HCT116 (cell line): ENCODE measurements around the gene BBX. TPM values are rescaled to one million over a fixed set of nuclear protein-coding genes. Genes with fewer than 3 reads are reported as not detected.

Source experiments
- ATAC-seq: fragments of 200-7000 bp; cut with Tn5 transposase; 2 replicates; pipeline ENCODE4 v1.9.1; 2020; ENCODE audit warnings: mild to moderate bottlenecking, moderate library complexity
- BruUV-seq: library from RNA; stranded (reverse); fragments of 400-500 nt; replicated peaks from 2 replicates; lab custom pipeline; 2021; lab: Mats Ljungman, UMichigan
- CTCF ChIA-PET: fragments of 300-600 bp; sonication (Branson Sonifier 250); formaldehyde crosslinking; loops from one replicate; lab custom pipeline; 2021; ENCODE audit warnings: antibody characterized with exemption; lab: Charles Lee
- POLR2A ChIA-PET: fragments of 300-600, 350-600 bp; sonication (Branson Sonifier 250); formaldehyde crosslinking; loops from one replicate; lab custom pipeline; 2021; ENCODE audit warnings: antibody characterized with exemption; lab: Charles Lee
- RAD21 ChIA-PET, 2 experiments: fragments of 300-600 bp; sonication (Branson Sonifier 250); formaldehyde crosslinking; loops; one replicate each; lab custom pipeline; 2023; ENCODE audit warnings: low total read pairs in 2 of 2; ENCODE audit not compliant: uncharacterized antibody in 2 of 2, unreplicated experiment in 2 of 2, low non-redundant PET in 1 of 2; lab: Charles Lee
- DNase-seq: peaks from one replicate; pipeline ENCODE4 v3.0.0-alpha.2; 2010; ENCODE audit warnings: low read depth, low spot score
- H2AFZ ChIP-seq: fragments of 200-600 bp; shearing (Covaris generic), sonication (generic); 2 replicates; pipeline ENCODE4 v1.6.1; 2017; ENCODE audit warnings: low read depth, mixed run types, mixed read lengths, antibody characterized with exemption, low read length; ENCODE audit not compliant: poor library complexity, severe bottlenecking
- H3K27ac ChIP-seq: 2 replicates; pipeline ENCODE4 v1.5.1; 2012; ENCODE audit warnings: low read depth, low read length
- H3K27me3 ChIP-seq: fragments of 200-600 bp; sonication (generic); 2 replicates; pipeline ENCODE4 v1.6.1; 2016; ENCODE audit warnings: mixed run types, low read length, mixed read lengths; ENCODE audit not compliant: insufficient read depth
- H3K36me3 ChIP-seq, 2 experiments: fragments of 200-500 bp in 1 of 2; fragments of 200-600 bp in 1 of 2; sonication (Bioruptor generic) in 1 of 2; sonication (generic) in 1 of 2; 2 replicates each; pipeline versions ENCODE4 v1.5.1 to v1.6.1; 2014 to 2016; ENCODE audit warnings: low read length in 2 of 2, inconsistent platforms in 1 of 2, mixed read lengths in 1 of 2, mixed run types in 1 of 2; ENCODE audit not compliant: insufficient read depth in 2 of 2, control insufficient read depth in 1 of 2
- H3K4me1 ChIP-seq, 2 experiments: fragments of 200-600 bp in 1 of 2; sonication (generic) in 1 of 2; 2 replicates each; pipeline versions ENCODE4 v1.5.1 to v1.6.1; 2012 to 2017; ENCODE audit warnings: low read length in 2 of 2, inconsistent platforms in 1 of 2, mild to moderate bottlenecking in 1 of 2, mixed read lengths in 1 of 2, mixed run types in 1 of 2, moderate library complexity in 1 of 2; ENCODE audit not compliant: insufficient read depth in 2 of 2, control insufficient read depth in 1 of 2
- H3K4me2 ChIP-seq: fragments of 200-600 bp; sonication (generic); 2 replicates; pipeline ENCODE4 v1.6.1; 2017; ENCODE audit warnings: mixed run types, low read length, mixed read lengths
- H3K4me3 ChIP-seq, 2 experiments: fragments of 200-600 bp in 1 of 2; sonication (generic) in 1 of 2; replicated peaks in 1 of 2; 2 replicates each; pipeline ENCODE4 v1.5.1; 2011 to 2016; ENCODE audit warnings: low read length in 2 of 2, control low read depth in 1 of 2, low read depth in 1 of 2, mild to moderate bottlenecking in 1 of 2, mixed read lengths in 1 of 2, mixed run types in 1 of 2
- H3K79me2 ChIP-seq: fragments of 200-600 bp; sonication (generic); 2 replicates; pipeline ENCODE4 v1.6.1; 2017; ENCODE audit warnings: mild to moderate bottlenecking, mixed run types, low read length, moderate library complexity, mixed read lengths; ENCODE audit not compliant: insufficient read depth
- H3K9ac ChIP-seq: fragments of 200-600 bp; sonication (generic); 2 replicates; pipeline ENCODE4 v1.6.1; 2016; ENCODE audit warnings: low read length, mixed read lengths
- H3K9me2 ChIP-seq: fragments of 200-600 bp; sonication (generic), shearing (Covaris generic); 2 replicates; pipeline ENCODE4 v1.6.1; 2017; ENCODE audit warnings: mixed run types, mild to moderate bottlenecking, moderate library complexity; ENCODE audit not compliant: insufficient read depth
- H3K9me3 ChIP-seq, 2 experiments: fragments of 200-500 bp in 1 of 2; fragments of 200-600 bp in 1 of 2; sonication (Bioruptor generic) in 1 of 2; sonication (generic) in 1 of 2; 2 replicates each; pipeline ENCODE4 v1.6.1; 2014 to 2017; ENCODE audit warnings: low read length in 2 of 2, mixed read lengths in 2 of 2, inconsistent platforms in 1 of 2, low read depth in 1 of 2, mild to moderate bottlenecking in 1 of 2, mixed run types in 1 of 2, moderate library complexity in 1 of 2; ENCODE audit not compliant: control insufficient read depth in 1 of 2, insufficient read depth in 1 of 2
- H4K20me1 ChIP-seq: fragments of 200-600 bp; sonication (generic), shearing (Covaris generic); 2 replicates; pipeline ENCODE4 v1.6.1; 2017; ENCODE audit warnings: mixed run types, mild to moderate bottlenecking, moderate library complexity; ENCODE audit not compliant: insufficient read depth
- CBX3 ChIP-seq: IDR thresholded peaks from 2 replicates; pipeline ENCODE4 v1.6.1; 2012; ENCODE audit warnings: low read depth
- EGR1 ChIP-seq: IDR thresholded peaks from 2 replicates; pipeline ENCODE4 v1.6.1; 2012; ENCODE audit warnings: low read depth
- EZH2 ChIP-seq: fragments of 200-600 bp; sonication (generic); IDR thresholded peaks from 2 replicates; pipeline ENCODE4 v1.6.1; 2017; ENCODE audit warnings: antibody characterized with exemption, mixed run types
- EZH2phosphoT487 ChIP-seq: fragments of 200-600 bp; IDR thresholded peaks from 2 replicates; pipeline ENCODE4 v1.6.1; 2018; ENCODE audit warnings: antibody characterized with exemption, borderline replicate concordance
- FOSL1 ChIP-seq: IDR thresholded peaks from 2 replicates; pipeline ENCODE4 v1.6.1; 2012; ENCODE audit warnings: low read depth
- JUND ChIP-seq: IDR thresholded peaks from 2 replicates; pipeline ENCODE4 v1.6.1; 2012
- POLR2A ChIP-seq: IDR thresholded peaks from 2 replicates; pipeline ENCODE4 v1.7.0; 2011; ENCODE audit warnings: borderline replicate concordance; ENCODE audit not compliant: insufficient read depth, insufficient read length; ENCODE audit errors: extremely low read depth
- RAD21 ChIP-seq: IDR thresholded peaks from 2 replicates; pipeline ENCODE4 v1.6.1; 2012; ENCODE audit warnings: low read depth, mild to moderate bottlenecking
- SIN3A ChIP-seq: IDR thresholded peaks from 2 replicates; pipeline ENCODE4 v1.6.1; 2012; ENCODE audit warnings: low read depth
- SP1 ChIP-seq: IDR thresholded peaks from 2 replicates; pipeline ENCODE4 v1.6.1; 2012; ENCODE audit warnings: low read depth
- SRF ChIP-seq: IDR thresholded peaks from 2 replicates; pipeline ENCODE4 v1.6.1; 2012; ENCODE audit warnings: low read depth
- TCF7L2 ChIP-seq: IDR thresholded peaks from 2 replicates; pipeline ENCODE4 v1.7.0; 2011; ENCODE audit warnings: borderline replicate concordance, inconsistent platforms; ENCODE audit not compliant: insufficient read depth, insufficient read length; ENCODE audit errors: extremely low read depth
- ZFX ChIP-seq: fragments of 450-650 bp; IDR thresholded peaks from 2 replicates; pipeline ENCODE4 v1.6.1; 2017
- ZNF274 ChIP-seq: fragments of 200-500 bp; sonication (Bioruptor generic); IDR thresholded peaks from 2 replicates; pipeline ENCODE4 v1.6.1; 2014; ENCODE audit warnings: mild to moderate bottlenecking, low read depth, low read length, inconsistent platforms
- intact Hi-C: fragments of 100-400 bp; cut with micrococcal nuclease; formaldehyde crosslinking; loops from 2 replicates; pipeline ENCODE4 v1.10.0; 2022
- total RNA-seq: library from RNA; stranded (reverse); gene quantifications from one replicate; pipeline ENCODE4 v1.2.1, GENCODE V29; 2021; ENCODE audit not compliant: unreplicated experiment
- TF ChIP-seq, protein P1 (sequence below): IDR thresholded peaks from 2 replicates; pipeline ENCODE4 v1.6.1; 2012

The BBX gene
- total RNA-seq, 1 experiment from 2014 or later: 55.6 TPM

DNA sequence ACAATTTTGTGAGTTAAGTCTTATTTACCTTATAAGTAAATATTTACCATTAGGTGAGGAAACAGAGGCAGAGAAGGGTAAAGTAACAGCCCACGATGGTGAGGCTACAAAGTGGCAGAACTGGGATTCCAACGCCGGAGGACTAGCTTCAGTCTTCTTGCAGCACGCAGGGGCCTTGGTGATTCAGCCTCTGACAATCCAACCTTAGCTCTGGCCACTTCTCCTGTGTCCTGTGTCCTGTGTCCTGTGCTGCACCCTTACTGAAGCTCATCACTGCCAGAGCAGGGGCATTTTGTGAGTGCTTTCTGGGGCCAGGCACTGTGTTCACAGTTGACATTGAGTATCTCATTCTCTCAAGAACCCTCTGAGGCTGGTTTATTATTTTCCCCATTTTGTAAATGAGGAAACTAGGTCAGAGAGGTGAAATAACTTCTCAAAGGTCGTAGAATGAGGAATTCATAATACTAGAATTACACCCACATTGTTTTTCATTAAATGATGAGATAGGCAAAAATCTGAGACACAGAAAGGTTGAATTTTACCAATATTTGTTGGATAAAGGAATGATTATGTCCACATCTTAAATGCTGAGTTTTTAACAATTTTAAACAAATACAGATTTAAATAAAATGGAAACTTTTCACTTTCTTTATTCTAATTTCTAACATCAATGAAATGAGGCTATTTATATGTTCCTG lies 215.9 kb downstream of the BBX start:
- no peaks in the 10 kb centered on the region for H3K36me3 ChIP-seq
- RAD21 ChIA-PET: no interaction called here
- no peak overlapping the region for H2AFZ ChIP-seq
- H3K9me3 ChIP-seq: no peaks in the 10 kb centered on the region
- ATAC-seq (no peak), DNase-seq (no peak)
- no peak overlapping the region for H3K27ac ChIP-seq
- TF ChIP-seq POLR2A (no peak), CBX3 (no peak), ZNF274 (no peak), SIN3A (no peak), JUND (no peak), EZH2phosphoT487 (no peak), SP1 (no peak), EZH2 (no peak), ZFX (no peak), RAD21 (no peak)
- TF ChIP-seq, protein P1, sequence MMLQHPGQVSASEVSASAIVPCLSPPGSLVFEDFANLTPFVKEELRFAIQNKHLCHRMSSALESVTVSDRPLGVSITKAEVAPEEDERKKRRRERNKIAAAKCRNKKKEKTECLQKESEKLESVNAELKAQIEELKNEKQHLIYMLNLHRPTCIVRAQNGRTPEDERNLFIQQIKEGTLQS: no peak
- intact Hi-C loops: no loop called here
- no peaks in the 10 kb centered on the region for H3K27me3 ChIP-seq
- no peak overlapping the region for H3K9ac ChIP-seq
- H3K4me1 ChIP-seq: no peaks in the 10 kb centered on the region
- CTCF ChIA-PET: interaction anchor here (0.8 to 6.1 kb wide), 3 partner anchors 29 to 62 kb away, joined by 3 to 84 read pairs (median 7); no protein-coding TSS in a partner anchor
- no peaks in the 10 kb centered on the region for H3K79me2 ChIP-seq
- POLR2A ChIA-PET: no interaction called here
- BruUV-seq: no TSS peak
- no peak overlapping the region for H3K4me2 ChIP-seq
- H3K9me2 ChIP-seq: no peaks in the 10 kb centered on the region
- H3K4me3 ChIP-seq: no peak overlapping the region
- H4K20me1 ChIP-seq: no peaks in the 10 kb centered on the region

DNA sequence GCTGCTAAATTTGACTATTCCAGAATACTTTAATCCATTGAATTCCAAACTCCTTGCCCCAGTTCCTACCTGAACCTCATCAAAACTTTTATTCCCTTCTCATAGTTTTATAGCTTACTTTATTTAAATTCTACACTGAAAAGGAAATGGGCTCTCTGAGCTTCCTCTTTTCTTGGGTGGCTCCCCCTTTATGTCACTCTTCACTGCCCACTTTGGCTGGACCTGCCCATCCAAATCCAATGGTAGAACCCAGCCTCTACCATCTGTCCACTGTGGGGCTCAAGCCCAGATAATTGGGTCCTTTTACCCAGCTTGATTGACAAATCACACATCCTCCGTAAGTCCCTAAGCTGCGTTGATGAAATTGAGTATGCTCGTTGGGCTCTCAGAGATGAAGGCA lies 216.5 kb downstream of the BBX start:
- Histone ChIP-seq H4K20me1 (no peaks in the 10 kb centered on the region), H3K9me3 (no peaks in the 10 kb centered on the region), H3K4me1 (no peaks in the 10 kb centered on the region), H2AFZ (no peak overlapping the region), H3K36me3 (no peaks in the 10 kb centered on the region), H3K9ac (no peak overlapping the region), H3K4me3 (no peak overlapping the region), H3K27me3 (no peaks in the 10 kb centered on the region), H3K79me2 (no peaks in the 10 kb centered on the region), H3K4me2 (no peak overlapping the region), H3K27ac (no peak overlapping the region), H3K9me2 (no peaks in the 10 kb centered on the region)
- intact Hi-C loops: no loop called here
- CTCF ChIA-PET: interaction anchor here (0.8 to 6.1 kb wide), 3 partner anchors 29 to 63 kb away, joined by 3 to 84 read pairs (median 7); no protein-coding TSS in a partner anchor
- no TSS peak for BruUV-seq
- RAD21 ChIA-PET: no interaction called here
- POLR2A ChIA-PET: no interaction called here
- TF ChIP-seq EGR1: no peak
- TF ChIP-seq FOSL1: no peak
- no peak for TF ChIP-seq EZH2
- no peak for TF ChIP-seq SRF
- TF ChIP-seq SIN3A: no peak
- TF ChIP-seq CBX3: no peak
- no peak for TF ChIP-seq EZH2phosphoT487
- TF ChIP-seq TCF7L2: no peak
- TF ChIP-seq ZFX: no peak
- DNase-seq (no peak), ATAC-seq (no peak)
